CD4-positive, alpha-beta T cell treated with Interleukin-17A for 4 hours (primary cell): ENCODE results near the gene MAPK1.
"Not testable (repeated sequence)": the region's sequence is repeated elsewhere in the genome, so short reads cannot be mapped to it uniquely, and the experiment has no call there.

Experiments
- DNase-seq: peaks from one replicate; pipeline ENCODE4 v3.0.0-alpha.2; 2020; ENCODE audit warnings: mixed read lengths

The MAPK1 gene

DNA sequence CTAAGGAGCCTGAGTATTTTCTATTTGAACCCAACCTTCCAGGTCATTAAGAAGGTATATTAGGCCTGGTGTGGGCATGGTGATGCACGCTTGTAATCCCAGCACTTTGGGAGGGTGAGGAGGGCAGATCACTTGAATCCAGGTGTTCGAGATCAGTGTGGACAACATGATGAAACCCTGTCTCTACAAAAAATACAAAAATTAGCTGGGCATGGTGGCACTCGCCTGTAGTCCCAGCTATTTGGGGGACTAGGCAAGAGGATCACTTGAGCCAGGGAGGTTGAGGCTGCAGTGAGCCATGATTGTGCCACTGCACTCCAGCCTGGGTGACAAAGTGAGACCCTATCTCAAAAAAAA is 50.0 kb downstream of the MAPK1 start:
- not testable (repeated sequence) for DNase-seq

DNA sequence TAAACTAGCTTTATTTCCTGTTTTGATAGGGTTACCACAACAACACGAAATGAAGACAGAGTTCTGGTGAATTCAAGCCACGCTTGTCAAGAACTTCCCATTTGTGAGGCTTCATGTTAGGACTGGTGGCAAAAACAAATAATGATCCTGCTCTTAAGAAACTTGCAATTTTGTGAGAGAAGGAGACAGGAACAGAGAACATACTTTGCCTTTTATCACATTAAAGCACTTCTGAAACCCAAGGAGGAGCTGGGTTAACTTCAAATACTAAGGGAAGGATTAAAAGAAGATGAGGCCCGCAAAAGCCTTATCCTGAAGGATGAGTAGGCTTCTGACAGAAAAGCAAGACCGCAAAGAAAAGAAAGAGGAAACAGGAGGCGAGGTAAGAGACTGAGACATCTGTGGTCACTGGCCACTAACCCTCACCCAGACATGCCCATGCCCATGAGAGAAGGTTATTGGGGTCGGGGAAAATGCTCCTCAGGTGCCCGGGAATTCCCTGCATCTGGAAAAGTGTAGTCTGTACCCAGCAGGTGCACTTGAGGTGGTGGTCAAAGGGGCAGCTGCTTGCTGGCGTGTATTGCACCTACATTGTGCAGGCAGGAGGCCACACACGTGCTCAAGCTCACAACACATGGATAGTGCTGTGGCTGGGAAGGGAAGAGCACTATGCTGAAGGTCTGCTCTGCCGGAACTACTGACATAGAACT is 50.5 kb downstream of the MAPK1 start:
- DNase-seq, result peak; percentile 42

DNA sequence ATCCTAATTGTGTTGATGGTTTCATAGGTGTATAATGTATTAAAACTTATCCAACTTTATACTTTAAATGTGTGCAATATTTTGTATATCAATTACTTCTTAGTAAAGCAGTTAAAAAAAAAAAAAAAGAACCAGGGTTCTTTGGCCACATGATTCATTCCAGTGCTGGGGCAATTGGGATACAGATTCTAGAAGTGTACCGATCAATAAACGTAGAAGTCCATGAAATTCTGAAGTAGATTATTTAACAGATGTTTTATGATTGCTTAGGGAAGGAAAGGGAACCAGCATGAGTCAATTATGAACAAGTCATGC is 51.0 kb downstream of the MAPK1 start:
- no peak for DNase-seq

DNA sequence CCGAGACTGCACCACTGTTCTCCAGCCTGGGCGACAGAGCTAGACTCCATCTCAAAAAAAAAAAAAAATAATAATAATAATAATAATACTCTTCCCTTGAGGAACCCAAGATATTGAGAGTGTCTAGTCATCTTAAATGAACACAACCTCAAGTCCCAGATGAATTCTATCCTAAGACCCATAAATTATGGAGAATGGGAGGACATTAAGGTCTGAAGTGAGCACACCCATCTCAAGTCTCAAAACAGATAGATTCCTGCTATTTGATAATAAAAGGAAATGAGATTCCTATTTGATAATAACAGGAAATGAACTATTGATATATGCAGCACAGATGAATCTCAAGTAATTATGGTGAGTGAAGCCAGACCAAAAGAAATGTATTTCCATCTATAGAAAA is 51.5 kb downstream of the MAPK1 start:
- DNase-seq, result no peak

DNA sequence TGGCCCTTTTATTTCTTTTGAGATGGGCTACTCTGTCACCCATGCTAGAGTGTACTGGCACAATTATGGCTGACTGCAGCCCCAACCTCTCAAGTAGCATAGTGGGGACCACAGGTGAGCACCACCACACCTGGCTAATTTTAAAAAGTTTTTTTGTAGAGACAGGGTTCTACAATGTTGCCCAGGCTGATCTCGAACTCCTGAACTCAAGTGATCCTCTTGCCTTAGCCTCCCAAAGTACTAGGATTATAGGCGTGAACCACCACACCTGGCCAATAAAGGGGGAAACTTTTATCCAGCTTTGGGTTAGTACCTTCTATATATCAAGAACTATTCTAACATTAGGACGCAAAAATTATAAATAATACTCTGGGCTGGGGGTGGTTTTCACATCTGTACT is 52.1 kb downstream of the MAPK1 start:
- no peak for DNase-seq

DNA sequence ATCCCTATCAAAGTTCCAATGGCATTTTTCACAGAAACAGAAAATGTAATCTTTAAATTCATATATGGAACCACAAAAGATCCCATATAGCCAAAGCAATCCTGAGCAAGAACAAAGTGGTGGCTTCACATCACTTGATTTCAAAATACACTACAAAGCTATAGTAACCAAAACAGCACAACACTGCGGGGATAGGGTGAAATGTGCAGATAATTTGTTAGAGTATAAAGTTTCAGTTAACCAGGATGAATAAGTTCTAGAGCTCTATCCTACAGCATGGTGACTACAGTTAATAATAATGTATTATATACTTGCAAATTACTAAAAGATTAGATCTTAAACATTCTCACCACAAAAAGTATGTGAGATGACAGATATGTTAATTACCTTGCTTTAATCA is 55.5 kb downstream of the MAPK1 start:
- DNase-seq, result no peak

DNA sequence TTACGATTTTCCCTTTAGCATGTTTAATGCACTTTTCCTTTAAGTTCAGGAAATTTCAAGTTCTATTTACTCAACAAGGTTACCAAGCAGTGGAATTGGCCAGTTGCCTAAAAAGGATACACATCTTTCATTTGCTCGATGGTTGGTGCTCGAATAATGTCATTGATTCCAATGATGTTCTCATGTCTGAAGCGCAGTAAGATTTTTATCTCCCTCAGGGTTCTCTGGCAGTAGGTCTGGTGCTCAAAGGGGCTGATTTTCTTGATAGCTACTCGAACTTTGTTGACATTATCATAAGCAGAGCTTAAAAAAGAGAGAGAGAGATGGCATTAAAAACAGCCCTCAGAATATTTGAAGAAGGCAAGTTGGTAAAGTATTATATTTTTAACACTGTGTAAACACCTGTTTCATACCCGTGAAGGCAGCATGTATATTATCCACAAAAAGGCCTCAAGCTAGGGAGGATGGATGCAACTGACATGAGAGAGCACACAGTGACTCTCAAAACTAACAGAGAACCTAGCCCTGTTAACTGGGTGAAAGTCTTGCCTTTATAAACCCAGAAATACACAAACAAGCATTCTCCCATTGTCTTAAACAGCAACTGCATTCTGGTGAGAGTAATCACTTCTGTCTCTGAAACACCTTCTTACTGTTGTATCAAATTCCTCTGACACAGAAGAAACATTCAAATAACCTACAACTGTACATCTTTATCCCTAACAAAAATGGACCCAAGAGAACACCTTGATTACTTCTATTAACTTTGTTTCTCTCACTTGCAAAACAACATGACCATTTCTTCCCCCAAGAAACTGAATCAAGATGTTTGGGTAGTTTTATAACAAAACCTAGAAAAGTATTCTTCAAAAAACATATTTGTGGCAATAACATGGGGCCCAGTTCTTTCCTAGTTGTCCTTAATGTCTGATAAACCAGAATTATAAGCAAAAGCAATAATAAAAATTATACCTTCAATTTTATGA is 59.6 kb downstream of the MAPK1 start:
- no peak for DNase-seq

DNA sequence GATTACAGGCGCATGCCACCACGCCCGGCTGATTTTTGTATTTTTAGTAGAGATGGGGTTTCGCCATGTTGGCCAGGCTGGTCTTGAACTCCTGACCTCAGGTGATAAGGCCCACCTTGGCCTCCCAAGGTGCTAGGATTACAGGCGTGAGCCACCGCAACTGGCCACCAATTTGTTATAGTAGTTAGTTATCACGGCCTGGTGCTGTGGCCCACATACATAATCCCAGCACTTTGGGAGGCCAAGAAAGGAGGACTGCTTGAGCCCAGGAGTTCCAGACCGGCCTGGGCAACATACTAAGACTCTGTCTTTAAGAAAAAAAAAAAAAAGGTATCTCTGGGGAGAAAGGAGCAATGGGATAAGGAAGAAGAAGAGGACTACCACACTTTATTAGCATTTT is 62.1 kb downstream of the MAPK1 start:
- not testable (repeated sequence) for DNase-seq

DNA sequence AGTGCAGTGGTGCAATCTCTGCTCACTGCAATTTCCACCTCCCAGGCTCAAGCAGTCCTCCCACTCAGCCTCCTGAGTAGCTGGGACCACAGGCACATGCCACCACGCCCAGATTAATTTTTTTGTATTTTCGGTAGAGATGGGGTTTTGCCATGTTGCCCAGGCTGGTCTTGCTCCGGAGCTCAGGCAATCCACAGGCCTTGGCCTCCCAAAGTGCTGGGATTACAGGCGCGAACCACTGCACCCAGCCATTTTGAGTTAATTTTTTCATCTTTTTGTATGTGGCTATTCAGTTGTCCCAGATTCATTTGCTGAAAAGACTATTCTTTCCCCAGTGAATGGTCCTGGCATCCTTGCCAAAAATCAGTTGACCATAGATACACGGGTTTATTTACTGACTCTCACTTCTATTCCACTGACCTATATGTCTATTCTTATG is 63.6 kb downstream of the MAPK1 start:
- no peak for DNase-seq

DNA sequence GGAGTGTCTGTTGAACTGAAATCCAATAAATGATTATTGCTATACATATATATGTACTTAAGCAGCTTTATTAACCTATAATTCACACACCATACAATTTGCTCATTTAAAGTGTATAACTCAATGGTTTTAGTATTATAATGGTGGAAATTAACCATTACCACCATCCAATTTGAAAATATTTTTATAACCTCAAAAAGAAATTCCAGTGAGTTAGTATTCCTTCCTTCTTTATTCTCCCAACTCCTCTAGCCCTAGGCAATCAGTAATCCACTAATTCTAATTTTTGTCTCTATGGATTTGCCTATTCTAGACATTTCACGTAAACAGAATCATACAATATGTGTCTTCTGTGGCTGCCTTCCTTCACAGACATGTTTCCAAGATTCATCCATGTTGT is 64.8 kb downstream of the MAPK1 start:
- no peak for DNase-seq

DNA sequence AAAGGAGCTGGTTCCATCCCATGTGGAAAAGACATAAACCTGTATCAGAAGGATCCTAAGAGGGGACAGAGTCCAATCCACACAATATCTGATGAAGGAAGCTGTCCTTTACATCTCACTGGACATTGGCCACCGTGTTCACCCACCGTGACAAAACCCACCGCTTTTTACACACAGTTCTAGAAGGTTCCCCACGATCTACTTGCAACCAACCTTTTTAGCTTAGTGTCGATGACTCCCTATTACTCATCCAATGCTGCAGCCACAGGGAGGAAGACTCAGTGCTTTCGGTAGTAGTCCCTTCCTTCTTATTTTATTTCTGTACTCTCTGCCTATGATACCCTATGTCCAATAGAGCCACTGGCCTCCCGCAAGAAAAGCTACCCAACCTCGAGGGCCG is 65.4 kb downstream of the MAPK1 start:
- DNase-seq, result no peak

DNA sequence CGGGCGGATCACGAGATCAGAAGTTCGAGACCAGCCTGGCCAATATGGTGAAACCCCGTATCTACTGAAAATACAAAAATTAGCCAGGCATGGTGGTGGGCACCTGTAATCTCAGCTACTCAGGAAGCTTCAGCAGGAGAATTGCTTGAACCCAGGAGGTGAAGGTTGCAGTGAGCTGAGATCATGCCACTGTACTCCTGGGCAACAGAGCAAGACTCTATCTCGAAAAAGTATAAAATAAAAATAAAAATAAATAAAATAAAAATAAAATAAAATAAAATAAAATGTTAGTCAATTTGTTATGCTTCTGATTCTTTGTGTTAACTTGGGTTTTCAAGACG is 66.2 kb downstream of the MAPK1 start:
- DNase-seq, result not testable (repeated sequence)

DNA sequence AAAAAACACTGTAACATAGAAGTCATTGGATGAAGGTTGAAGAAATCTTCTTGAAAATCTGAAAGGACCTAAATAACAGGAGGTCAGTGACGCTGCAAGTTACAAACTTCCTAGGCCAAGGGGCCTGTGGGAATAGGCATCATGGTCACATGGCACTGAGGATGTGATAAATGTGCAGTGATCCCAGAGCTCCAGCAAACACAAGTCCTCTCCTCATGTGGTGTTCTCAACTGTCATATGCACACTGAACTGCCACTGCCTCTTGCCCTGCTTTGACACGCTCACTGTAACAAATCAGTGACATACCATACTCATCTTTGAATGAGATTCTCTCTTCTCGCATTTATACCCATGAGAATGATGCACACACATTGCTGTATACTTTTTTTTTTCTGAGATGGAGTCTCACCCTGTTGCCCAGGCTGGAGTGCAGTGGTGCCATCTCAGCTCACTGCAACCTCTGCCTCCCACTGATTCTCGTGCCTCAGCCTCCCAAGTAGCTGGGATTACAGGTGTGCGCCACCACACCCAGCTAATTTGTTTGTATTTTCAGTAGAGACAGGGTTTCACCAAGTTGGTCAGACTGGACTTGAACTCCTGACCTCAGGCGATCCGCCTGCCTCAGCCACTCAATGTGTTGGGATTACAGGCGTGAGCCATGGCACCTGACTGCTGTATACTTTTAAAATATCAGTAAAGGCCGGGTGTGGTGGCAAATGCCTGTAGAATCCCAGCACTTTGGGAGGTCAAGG is 66.7 kb downstream of the MAPK1 start:
- no peak for DNase-seq

DNA sequence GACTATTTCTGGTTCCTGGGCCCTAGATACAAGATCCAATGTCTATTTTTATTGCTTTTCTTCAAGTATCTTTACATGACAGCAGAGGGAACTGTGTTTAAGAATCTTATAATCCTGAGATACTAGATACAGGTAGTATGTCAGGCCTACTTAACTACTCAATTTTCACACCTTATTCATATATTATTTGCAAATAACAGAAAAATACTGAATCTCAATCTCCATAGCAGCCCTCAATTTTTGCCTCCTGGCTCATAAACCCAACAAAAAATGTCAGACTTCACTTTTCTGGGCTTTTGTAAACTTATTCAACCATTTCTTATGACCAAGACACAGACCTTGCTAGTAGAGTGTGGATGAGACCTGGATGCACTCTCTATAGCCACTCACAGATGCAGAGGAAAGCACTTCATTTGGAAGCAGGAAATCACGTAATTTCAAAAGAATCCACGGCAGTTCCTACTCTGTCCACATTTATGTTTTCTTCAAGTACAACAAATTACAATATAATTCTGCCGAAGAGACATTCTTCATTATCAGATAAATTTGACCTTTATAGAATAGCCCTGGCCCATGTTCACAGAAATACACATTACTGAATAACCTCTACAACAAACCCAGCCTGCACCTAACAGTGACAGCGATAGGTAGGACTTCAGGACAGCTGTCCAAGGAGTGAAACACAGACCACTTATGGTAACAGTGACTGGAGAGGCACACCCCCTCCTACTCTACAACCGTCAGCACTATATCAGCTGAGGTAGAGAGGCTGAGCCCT is 69.8 kb downstream of the MAPK1 start:
- no peak for DNase-seq

DNA sequence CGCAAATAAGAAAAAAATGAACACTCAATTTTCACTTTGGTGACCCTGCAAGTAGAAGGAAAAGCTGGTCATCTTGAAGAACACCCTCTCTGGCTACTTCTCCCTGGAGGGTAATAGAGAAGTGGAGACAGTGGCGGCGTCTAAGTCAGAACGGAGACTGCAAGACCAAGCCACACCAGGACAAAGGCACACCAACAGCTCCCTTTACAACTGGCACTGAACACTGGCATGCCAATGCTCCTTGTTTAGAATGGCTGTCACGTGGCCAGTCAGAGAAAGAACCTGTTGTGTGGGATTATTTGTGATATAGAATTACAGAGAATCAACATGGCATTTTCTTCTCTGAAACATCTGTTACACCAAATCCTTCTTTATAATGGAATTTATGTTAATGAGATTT is 70.6 kb downstream of the MAPK1 start:
- no peak for DNase-seq

DNA sequence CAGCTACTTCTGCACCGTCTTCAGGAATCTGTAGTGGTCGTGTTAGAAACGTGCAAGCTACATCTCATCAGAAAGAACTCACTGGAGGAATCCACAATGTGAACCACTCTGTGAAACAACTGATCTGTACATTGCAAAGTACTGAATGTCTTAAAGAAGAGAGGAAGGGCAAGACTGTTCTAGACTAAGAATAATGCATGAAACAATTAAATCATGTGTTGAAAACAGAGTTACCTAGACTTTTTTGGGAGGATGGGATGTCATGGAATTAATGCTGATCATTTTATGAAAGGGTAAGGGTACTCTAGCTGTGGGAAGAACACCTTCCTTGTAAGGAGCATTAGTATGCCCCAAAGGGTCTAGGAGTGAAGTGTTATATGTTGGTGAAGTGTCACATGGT is 71.2 kb downstream of the MAPK1 start:
- no peak for DNase-seq

DNA sequence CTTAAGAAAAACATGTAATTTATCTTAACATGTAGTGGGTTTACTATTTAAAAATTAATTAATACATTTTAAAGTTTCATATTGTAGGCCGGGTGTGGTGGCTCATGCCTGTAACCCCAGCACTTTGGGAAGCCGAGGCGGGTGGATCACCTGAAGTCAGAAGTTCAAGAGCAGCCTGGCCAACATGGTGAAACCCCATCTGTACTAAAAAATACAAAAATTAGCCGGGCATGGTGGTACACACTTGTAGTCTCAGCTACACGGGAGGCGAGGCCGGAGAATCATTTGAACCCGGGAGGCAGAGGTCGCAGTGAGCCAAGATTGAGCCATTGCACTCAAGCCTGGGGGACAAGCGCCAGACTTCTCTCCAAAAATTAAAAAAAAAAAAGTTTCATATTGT is 73.7 kb downstream of the MAPK1 start:
- DNase-seq, result not testable (repeated sequence)

DNA sequence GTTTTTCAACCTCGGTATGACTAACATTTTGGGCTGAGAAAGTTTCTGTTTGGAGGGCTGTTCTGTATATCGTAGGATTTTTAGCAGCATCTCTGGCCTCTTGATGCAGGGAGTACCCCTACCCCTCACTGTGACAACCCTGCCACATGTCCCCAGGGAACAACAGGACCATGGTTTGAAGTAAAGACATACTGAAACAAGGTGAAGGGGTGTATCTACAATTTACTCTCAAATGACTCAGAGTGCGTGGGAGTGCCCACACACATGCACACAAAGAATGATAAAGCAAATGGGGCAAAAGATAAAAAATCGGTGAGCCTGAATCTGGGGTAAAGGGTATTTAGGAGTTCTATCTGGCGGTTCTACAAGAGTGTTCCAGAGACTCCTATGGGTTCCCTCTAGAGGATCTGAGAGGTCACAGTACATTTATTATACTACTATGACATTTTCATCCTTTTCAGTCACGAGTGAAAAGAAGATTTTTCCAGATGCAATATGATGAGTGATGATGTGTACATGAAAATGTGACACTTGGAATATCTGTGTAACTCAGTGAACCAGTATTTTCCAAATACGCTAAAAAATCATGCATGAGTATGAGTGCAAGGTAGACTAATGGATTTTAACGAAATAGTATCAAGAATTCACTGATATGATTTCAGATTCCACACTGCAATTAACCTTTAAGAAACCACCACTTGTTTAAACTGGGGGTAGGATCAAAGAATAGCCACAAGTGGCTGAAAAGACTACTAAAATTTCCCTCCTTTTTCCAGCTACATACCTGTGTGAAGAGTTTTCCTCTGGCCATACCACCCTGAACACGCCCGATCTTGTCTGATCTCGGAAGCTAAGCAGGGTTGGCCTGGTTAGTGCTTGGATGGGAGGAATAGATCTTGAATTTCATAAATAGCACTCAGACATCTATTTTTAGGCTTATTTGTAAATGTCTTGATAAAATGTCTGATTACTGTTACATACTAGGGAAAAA is 75.5 kb downstream of the MAPK1 start:
- DNase-seq, result no peak

DNA sequence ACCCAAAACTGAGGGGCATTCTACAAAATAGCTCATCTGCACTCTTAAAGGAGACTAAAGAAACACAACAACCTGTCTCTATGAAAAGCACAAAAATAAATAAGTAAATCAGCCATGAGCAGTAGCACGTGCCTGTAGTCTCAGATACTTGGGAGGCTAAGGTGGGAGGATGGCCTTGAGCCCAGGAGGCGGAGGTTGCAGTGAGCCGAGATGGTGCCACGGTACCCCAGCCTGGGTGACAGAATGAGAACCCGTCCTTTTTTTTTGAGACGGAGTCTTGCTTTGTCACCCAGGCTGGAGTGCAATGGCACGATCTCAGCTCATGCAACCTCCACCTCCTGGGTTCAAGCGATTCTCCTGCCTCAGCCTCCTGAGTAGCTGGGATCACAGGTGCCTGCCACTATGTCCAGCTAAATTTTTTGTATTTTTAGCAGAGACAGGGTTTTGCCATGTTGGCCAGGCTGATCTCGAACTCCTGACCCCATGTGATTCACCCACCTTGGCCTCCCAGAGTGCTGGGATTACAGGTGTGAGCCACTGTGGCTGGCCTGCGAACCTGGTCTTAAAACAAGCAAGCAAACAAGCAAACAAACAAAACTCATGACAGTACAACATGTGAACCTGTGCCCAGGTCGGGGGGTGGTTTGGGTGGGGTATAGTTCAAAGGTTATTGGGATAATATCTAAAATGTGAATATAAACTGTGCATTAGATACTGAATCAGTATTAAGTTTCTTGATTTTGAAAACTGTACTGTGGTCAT is 76.4 kb downstream of the MAPK1 start:
- DNase-seq, result not testable (repeated sequence)

DNA sequence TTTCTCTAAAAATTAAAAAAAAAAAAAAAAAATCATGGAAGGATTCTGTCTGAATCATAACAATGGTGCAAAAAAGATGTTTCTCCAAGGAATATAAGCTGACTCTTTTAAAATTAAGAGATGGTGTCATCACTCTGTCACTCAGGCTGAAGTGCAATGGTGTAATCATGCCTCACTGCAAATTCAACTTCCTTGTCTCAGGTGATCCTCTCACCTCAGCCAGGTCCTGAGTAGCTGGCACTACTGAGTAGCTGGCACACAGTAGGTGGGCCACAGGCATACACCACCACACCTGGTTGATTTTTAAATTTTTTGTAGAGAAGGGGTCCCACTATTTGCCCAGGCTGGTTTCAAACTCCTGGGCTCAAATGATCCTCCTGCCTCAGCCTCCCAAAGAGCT is 77.1 kb downstream of the MAPK1 start:
- no peak for DNase-seq

DNA sequence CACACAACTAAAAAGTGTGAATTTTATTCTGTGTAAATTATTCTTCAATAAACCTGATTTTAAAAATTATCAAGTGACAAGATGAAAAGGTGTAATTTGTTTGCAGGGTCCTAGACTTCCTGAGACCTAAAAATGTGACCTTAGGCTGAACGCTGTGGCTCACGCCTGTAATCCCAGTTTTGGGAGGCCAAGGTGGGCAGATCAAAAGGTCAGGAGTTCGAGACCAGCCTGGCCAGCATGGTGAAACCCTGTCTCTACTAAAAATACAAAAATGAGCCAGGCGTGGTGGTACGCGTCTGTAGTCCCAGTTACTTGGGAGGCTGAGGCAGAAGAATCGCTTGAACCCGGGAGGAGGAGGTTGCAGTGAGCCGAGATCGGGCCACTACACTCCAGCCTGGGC is 79.9 kb downstream of the MAPK1 start:
- DNase-seq, result not testable (repeated sequence)
